GM21737 (cell line): ENCODE data around the gene C10orf62.
A peak's percentile ranks its signal among the peaks of the same experiment; 100 is the strongest.
"Not testable (repeated sequence)": the region's sequence is repeated elsewhere in the genome, so short reads cannot be mapped to it uniquely, and the experiment has no call there.

Source experiments
- ATAC-seq: cut with Tn5 transposase; IDR thresholded peaks from one replicate; pipeline ENCODE4 v1.9.1; 2021; ENCODE audit warnings: mild to moderate bottlenecking, moderate library complexity; ENCODE audit not compliant: unreplicated experiment

C10orf62 gene

DNA sequence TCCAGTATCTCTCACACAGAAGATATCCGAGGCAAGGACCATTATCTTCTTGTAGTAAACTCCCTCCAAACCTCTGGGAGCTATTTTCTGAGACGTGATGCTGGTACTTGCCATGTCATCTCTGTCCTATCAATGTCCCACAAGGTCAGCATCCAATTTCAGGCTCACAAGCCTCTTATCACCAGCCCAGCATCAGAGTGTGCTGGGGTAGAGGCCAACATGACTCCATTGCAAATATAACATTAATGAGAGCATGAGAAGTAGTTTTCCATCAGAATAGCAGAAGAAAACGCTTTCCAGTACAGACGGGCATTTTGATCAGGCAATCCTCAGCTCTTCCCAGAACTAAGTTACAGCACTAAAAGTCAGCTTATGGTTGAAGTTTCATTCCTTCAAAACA, 38.2 kb downstream of the C10orf62 start:
- no peak for ATAC-seq

GRCh38 chr10:97628228-97628627, 38.7 kb downstream of the C10orf62 start:
- no peak for ATAC-seq

- no peak for ATAC-seq
These were observed 39.8 kb downstream of the C10orf62 start for GRCh38 chr10:97629289-97629688.

GRCh38 chr10:97631098-97631497, 41.6 kb downstream of the C10orf62 start:
- ATAC-seq = no peak

- ATAC-seq = peak; percentile 93
These were observed 43.7 kb downstream of the C10orf62 start, which contains the start of gene MORN4 for GRCh38 chr10:97632949-97633884. TSS of gene MORN4 (minus strand) at chr10:97633500. CDS start at chr10:97619653, 13,847 bp downstream.

- ATAC-seq = no peak
These were observed 44.4 kb downstream of the C10orf62 start for GRCh38 chr10:97633921-97634320.

GRCh38 chr10:97635577-97635976, 46.1 kb downstream of the C10orf62 start:
- no peak for ATAC-seq

DNA sequence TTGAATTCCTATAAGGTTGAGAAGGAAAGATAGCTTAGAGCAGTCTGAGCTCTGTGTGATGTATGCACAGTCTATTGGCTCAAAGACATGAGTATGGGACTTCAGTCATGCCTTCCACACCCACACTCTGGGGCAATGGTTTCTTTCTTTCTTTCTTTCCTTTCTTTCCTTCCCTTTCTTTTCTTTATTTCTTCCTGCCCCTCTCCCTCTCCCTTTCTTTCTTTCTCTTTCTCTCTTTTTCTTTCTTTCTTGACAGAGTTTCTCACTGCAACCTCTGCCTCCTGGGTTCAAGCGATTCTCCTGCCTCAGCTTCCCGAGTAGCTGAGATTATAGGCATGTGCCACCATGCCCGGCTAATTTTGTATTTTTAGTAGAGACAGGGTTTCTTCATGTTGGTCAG, 49.6 kb downstream of the C10orf62 start:
- not testable (repeated sequence) for ATAC-seq

GRCh38 chr10:97640174-97640867, 50.8 kb downstream of the C10orf62 start, which contains the start of gene PI4K2A:
TSS of gene PI4K2A (plus strand) at chr10:97640671. CDS start at chr10:97640743, 72 bp downstream.
- peak; percentile 95 for ATAC-seq
